B cell (primary cell): ENCODE data around the gene SDR39U1. TPM values are rescaled to one million over a fixed set of nuclear protein-coding genes. Genes with fewer than 3 reads are reported as not detected.

Source experiments
- ATAC-seq: fragments of 200-7000 bp; cut with Tn5 transposase; one replicate; pipeline ENCODE4 v1.10.0; 2021; ENCODE audit warnings: low read depth, mild to moderate bottlenecking, moderate number of reproducible peaks, moderate library complexity
- CTCF ChIA-PET: fragments of 350-600 bp; sonication (Branson Sonifier 250); formaldehyde crosslinking; loops from one replicate; lab custom pipeline; 2021; ENCODE audit warnings: antibody characterized with exemption, inconsistent platforms; lab: Charles Lee
- POLR2A ChIA-PET: fragments of 350-600 bp; sonication (Branson Sonifier 250); formaldehyde crosslinking; loops from one replicate; lab custom pipeline; 2021; ENCODE audit warnings: antibody characterized with exemption; lab: Charles Lee
- DNase-seq: peaks from one replicate; pipeline ENCODE4 v3.0.0; 2013
- H2AFZ ChIP-seq: 2 replicates; pipeline ENCODE4 v1.6.1; 2012; ENCODE audit warnings: mild to moderate bottlenecking, low read depth, low read length; ENCODE audit not compliant: insufficient read depth, poor library complexity, severe bottlenecking
- H3K27ac ChIP-seq, 2 donors: 1 replicate in 1 of 2; 2 replicates in 1 of 2; pipeline ENCODE4 v1.5.1; 2012 to 2013; ENCODE audit warnings: low read length in 2 of 2, mild to moderate bottlenecking in 2 of 2, moderate library complexity in 1 of 2
- H3K27me3 ChIP-seq, 4 experiments: fragments of 200-600 bp in 1 of 4; sonication (generic) in 1 of 4; replicated peaks in 1 of 4; 1 replicate in 2 of 4; 2 replicates in 2 of 4; pipeline versions ENCODE4 v1.6.1 to v1.7.0; 2013 to 2016; ENCODE audit warnings: low read length in 3 of 4, mild to moderate bottlenecking in 2 of 4, mixed read lengths in 1 of 4, moderate library complexity in 1 of 4; ENCODE audit not compliant: insufficient read depth in 4 of 4, control insufficient read depth in 3 of 4; ENCODE audit errors: control extremely low read depth in 1 of 4
- H3K36me3 ChIP-seq, 2 experiments: replicated peaks in 1 of 2; 1 replicate in 1 of 2; 2 replicates in 1 of 2; pipeline versions ENCODE4 v1.6.1 to v1.7.1; 2013; ENCODE audit warnings: low read length in 1 of 2; ENCODE audit not compliant: insufficient read depth in 2 of 2, control insufficient read depth in 1 of 2; ENCODE audit errors: control extremely low read depth in 1 of 2, extremely low read depth in 1 of 2
- H3K4me1 ChIP-seq, 2 donors: fragments of 200-600 bp in 1 of 2; sonication (generic) in 1 of 2; 1 replicate in 1 of 2; 2 replicates in 1 of 2; pipeline versions ENCODE4 v1.5.1 to v1.6.1; 2013 to 2017; ENCODE audit warnings: low read length in 2 of 2; ENCODE audit not compliant: control insufficient read depth in 2 of 2, insufficient read depth in 2 of 2
- H3K4me2 ChIP-seq: replicated peaks from 2 replicates; pipeline ENCODE3; 2012; ENCODE audit warnings: mild to moderate bottlenecking, low read depth, low read length; ENCODE audit not compliant: poor library complexity, severe bottlenecking
- H3K4me3 ChIP-seq, 5 experiments: fragments of 200-600 bp in 1 of 5; sonication (generic) in 1 of 5; 1 replicate in 3 of 5; 2 replicates in 2 of 5; pipeline versions ENCODE4 v1.5.1 to v1.7.0; 2011 to 2016; ENCODE audit warnings: low read length in 4 of 5, mild to moderate bottlenecking in 4 of 5, low read depth in 2 of 5, control low read depth in 1 of 5, moderate library complexity in 1 of 5; ENCODE audit not compliant: insufficient read depth in 1 of 5; ENCODE audit errors: control extremely low read depth in 1 of 5, extremely low read depth in 1 of 5
- H3K79me2 ChIP-seq: fragments of 200-600 bp; sonication (generic); one replicate; pipeline ENCODE4 v1.6.0; 2016; ENCODE audit warnings: low read length; ENCODE audit not compliant: control insufficient read depth, insufficient read depth
- H3K9ac ChIP-seq: fragments of 200-600 bp; sonication (generic); 2 replicates; pipeline ENCODE4 v1.6.1; 2017; ENCODE audit warnings: mild to moderate bottlenecking, low read length, moderate library complexity
- H3K9me3 ChIP-seq, 3 donors: one replicate each; pipeline versions ENCODE4 v1.6.1 to v1.7.1; 2013; ENCODE audit warnings: low read length in 2 of 3; ENCODE audit not compliant: control insufficient read depth in 2 of 3, insufficient read depth in 1 of 3; ENCODE audit errors: control extremely low read depth in 1 of 3
- H4K20me1 ChIP-seq: 2 replicates; pipeline ENCODE4 v1.6.0; 2012; ENCODE audit warnings: mild to moderate bottlenecking, low read length; ENCODE audit not compliant: insufficient read depth, control insufficient read depth, poor library complexity, severe bottlenecking
- H3K27ac Mint-ChIP-seq: one replicate; pipeline ENCODE4 v1.8.0; 2021; ENCODE audit warnings: mixed read lengths
- H3K27me3 Mint-ChIP-seq: one replicate; pipeline ENCODE4 v1.8.0; 2021; ENCODE audit warnings: mixed read lengths
- H3K4me1 Mint-ChIP-seq: one replicate; pipeline ENCODE4 v1.8.0; 2021; ENCODE audit warnings: mixed read lengths
- H3K4me3 Mint-ChIP-seq: one replicate; pipeline ENCODE4 v1.8.0; 2021; ENCODE audit warnings: mixed read lengths
- H3K9me3 Mint-ChIP-seq: one replicate; pipeline ENCODE4 v1.8.0; 2022; ENCODE audit warnings: mixed read lengths; ENCODE audit not compliant: insufficient read depth
- EZH2 ChIP-seq: IDR thresholded peaks from 2 replicates; pipeline ENCODE4 v1.6.1; 2012; ENCODE audit warnings: borderline replicate concordance, low read depth, mild to moderate bottlenecking, moderate library complexity, low read length; ENCODE audit not compliant: insufficient read depth, poor library complexity, severe bottlenecking
- WGBS: methylation state at CpG from one replicate; pipeline ENCODE4 v1.1.5; 2013; ENCODE audit warnings: missing lambda C conversion rate; ENCODE audit not compliant: insufficient coverage; 5-methylcytosine and 5-hydroxymethylcytosine counted together
- intact Hi-C: fragments of 100-400 bp; cut with micrococcal nuclease; formaldehyde crosslinking; loops from one replicate; pipeline ENCODE4 v1.10.0; 2022
- polyA plus RNA-seq: library from polyadenylated mRNA; depleted of rRNA; stranded (reverse); fragments of >200 nt; gene quantifications from 2 replicates; pipeline ENCODE4 v1.2.3, GENCODE V29; 2012
- total RNA-seq, 2 donors: library from RNA; stranded (reverse); fragments of 120-200 nt in 1 of 2; gene quantifications; 1 replicate in 1 of 2; 2 replicates in 1 of 2; pipeline versions ENCODE4 v1.2.3 to v1.2.4, GENCODE V29; 2013 to 2022
- TF ChIP-seq, protein P1 (sequence below): fragments of 200-600 bp; IDR thresholded peaks from one replicate; pipeline ENCODE4 v1.8.0; 2022; ENCODE audit warnings: antibody characterized with exemption, mild to moderate bottlenecking

The SDR39U1 gene
- total and polyA plus RNA-seq, 2 donors (not counting 1 experiment from before 2014, with no cell fraction given), result 126 to 247 TPM

DNA sequence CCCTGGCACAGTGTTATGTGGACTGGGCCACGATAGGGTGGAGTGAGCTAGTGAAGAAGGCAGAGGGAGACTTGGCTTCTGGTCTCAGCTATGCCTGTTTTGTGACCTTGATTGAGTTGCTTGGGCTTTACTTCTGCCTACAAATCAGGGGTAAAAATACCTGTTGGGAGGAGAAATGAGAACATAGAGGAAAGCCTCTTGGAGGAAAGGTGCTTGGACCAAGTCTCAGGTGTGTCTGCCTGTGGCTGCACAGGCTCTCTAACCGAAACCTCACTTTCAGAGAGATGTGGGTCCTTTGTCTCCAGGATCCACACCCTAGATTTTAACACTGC, 4.9 kb downstream of the SDR39U1 start:
- H2AFZ ChIP-seq, result no peak overlapping the region
- H3K36me3 ChIP-seq, result peaks cover 0 to 79% of the 10 kb centered on the region in 2 experiments
- POLR2A ChIA-PET, result interaction anchor here (0.5 to 2.8 kb wide), 2 partner anchors 105 to 192 kb away, joined by 5 to 20 read pairs; no protein-coding TSS in a partner anchor
- no peaks in the 10 kb centered on the region for H3K27me3 ChIP-seq
- peaks cover 28% of the 10 kb centered on the region for H3K79me2 ChIP-seq
- no peak overlapping the region for H3K4me3 Mint-ChIP-seq
- H3K27ac Mint-ChIP-seq, result peak overlapping the region; percentile 81
- no peaks in the 10 kb centered on the region for H3K27me3 Mint-ChIP-seq
- CTCF ChIA-PET, result interaction anchor here (0.6 to 17.4 kb wide), 13 partner anchors 14 to 379 kb away, joined by 3 to 650 read pairs (median 14); partner anchors contain the start of genes ADCY4, CIDEB, RIPK3 and TINF2
- TF ChIP-seq EZH2, result no peak
- TF ChIP-seq, protein P1, sequence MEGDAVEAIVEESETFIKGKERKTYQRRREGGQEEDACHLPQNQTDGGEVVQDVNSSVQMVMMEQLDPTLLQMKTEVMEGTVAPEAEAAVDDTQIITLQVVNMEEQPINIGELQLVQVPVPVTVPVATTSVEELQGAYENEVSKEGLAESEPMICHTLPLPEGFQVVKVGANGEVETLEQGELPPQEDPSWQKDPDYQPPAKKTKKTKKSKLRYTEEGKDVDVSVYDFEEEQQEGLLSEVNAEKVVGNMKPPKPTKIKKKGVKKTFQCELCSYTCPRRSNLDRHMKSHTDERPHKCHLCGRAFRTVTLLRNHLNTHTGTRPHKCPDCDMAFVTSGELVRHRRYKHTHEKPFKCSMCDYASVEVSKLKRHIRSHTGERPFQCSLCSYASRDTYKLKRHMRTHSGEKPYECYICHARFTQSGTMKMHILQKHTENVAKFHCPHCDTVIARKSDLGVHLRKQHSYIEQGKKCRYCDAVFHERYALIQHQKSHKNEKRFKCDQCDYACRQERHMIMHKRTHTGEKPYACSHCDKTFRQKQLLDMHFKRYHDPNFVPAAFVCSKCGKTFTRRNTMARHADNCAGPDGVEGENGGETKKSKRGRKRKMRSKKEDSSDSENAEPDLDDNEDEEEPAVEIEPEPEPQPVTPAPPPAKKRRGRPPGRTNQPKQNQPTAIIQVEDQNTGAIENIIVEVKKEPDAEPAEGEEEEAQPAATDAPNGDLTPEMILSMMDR, result no peak
- intact Hi-C loops, result loop anchor here (10.0 kb wide), 1 partner anchor 1343 kb away; the partner anchor contains the start of genes ACIN1 and C14orf119
- H3K4me3 ChIP-seq, result no peak overlapping the region
- H3K9me3 Mint-ChIP-seq, result no peaks in the 10 kb centered on the region
- peaks cover 31 to 39% of the 10 kb centered on the region in 2 donors for H3K4me1 ChIP-seq
- WGBS, result 60% methylated on average over 2 of the region's 2 CpGs
- H3K9me3 ChIP-seq, result no peaks in the 10 kb centered on the region
- H3K4me1 Mint-ChIP-seq, result peaks cover 72% of the 10 kb centered on the region
- peak overlapping the region; percentile 34 for H3K4me2 ChIP-seq
- no peak overlapping the region for H3K9ac ChIP-seq
- ATAC-seq, result no peak
- H4K20me1 ChIP-seq, result peaks cover 76% of the 10 kb centered on the region
- H3K27ac ChIP-seq, result peak overlapping the region in 1 of 2 donors; percentile 64
- DNase-seq, result no peak

DNA sequence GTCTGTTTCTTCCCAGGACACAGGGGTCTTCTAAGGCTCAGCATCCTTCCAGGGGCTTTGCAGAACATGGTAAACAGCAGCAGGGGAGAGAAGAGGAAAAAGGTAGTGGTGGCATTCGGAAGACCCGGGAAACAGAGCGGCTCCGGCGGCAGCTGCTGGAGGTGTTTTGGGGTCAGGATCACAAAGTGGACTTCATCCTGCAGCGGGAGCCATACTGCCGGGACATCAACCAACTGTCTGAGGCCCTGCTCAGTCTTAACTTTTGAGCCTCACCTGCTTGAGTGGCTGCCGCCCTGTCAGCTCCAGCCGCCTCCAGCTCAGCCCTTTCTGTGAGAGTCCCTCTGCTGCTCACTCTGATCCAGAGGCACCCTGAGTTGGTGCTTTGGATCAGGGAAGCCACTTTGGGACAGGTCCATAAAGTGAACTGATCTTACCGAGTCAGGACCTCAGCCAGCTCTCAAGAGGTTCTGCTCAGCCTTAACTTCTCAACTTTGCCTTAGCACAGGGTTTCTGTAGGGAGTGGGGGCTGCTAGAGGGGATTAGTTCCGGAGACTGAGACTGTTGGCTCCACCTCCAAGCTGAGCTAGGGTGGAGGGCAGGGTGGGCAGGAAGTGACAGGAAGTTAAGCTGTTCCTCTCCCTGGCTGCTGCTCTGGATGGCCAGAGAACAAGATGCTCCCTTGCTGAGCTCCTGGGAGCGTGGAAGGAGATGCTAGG, 5.4 kb downstream of the SDR39U1 start:
- Mint-ChIP-seq H3K9me3 (no peaks in the 10 kb centered on the region), H3K27me3 (no peaks in the 10 kb centered on the region), H3K4me3 (peak overlapping the region; percentile 52), H3K27ac (peak overlapping the region; percentile 89), H3K4me1 (peaks cover 70% of the 10 kb centered on the region)
- ATAC-seq (no peak), DNase-seq (no peak)
- H2AFZ ChIP-seq, result no peak overlapping the region
- 52% methylated on average over 11 of the region's 12 CpGs for WGBS
- H3K9me3 ChIP-seq, result no peaks in the 10 kb centered on the region
- peaks cover 29% of the 10 kb centered on the region for H3K79me2 ChIP-seq
- H3K9ac ChIP-seq, result no peak overlapping the region
- ChIA-PET POLR2A (interaction anchor here (0.5 to 2.8 kb wide), 3 partner anchors 71 to 191 kb away, joined by 5 to 20 read pairs (median 5); no protein-coding TSS in a partner anchor), CTCF (interaction anchor here (0.6 to 17.4 kb wide), 21 partner anchors 9 to 379 kb away, joined by 3 to 650 read pairs (median 6); partner anchors contain the start of genes ADCY4, CIDEB, RIPK3 and TINF2)
- H3K27me3 ChIP-seq, result no peaks in the 10 kb centered on the region
- peak overlapping the region; percentile 4 to 64 for H3K27ac ChIP-seq
- H3K4me3 ChIP-seq, result no peak overlapping the region
- H3K36me3 ChIP-seq, result peaks cover 0 to 85% of the 10 kb centered on the region in 2 experiments
- H3K4me2 ChIP-seq, result peak overlapping the region; percentile 34
- TF ChIP-seq, protein P1, result no peak
- no peak for TF ChIP-seq EZH2
- H4K20me1 ChIP-seq, result peaks cover 81% of the 10 kb centered on the region
- intact Hi-C loops, result loop anchor here (10.0 kb wide), 1 partner anchor 1342 kb away; the partner anchor contains the start of genes ACIN1 and C14orf119
- peaks cover 32 to 40% of the 10 kb centered on the region in 2 donors for H3K4me1 ChIP-seq
